ENCODE data around the gene CRYGB. TPM values are rescaled to one million over a fixed set of nuclear protein-coding genes. Genes with fewer than 3 reads are reported as not detected.

Gene CRYGB
- total RNA-seq, 1 donor: not detected

GRCh38 chr2:208186465-208186864 lies 40.5 kb upstream of the CRYGB start:
- TF ChIP-seq CTCF (IDR thresholded peaks at IDR 0.05; ENCODE audit: insufficient read depth, low read length): no peak
- H3K4me3 ChIP-seq (ENCODE audit: low read depth, low read length): no peak overlapping the region
- DNase-seq (ENCODE audit: low read depth): no peak

GRCh38 chr2:208183972-208184705 lies 38.2 kb upstream of the CRYGB start:
- H3K4me3 ChIP-seq (ENCODE audit: low read depth, low read length): no peak overlapping the region
- DNase-seq (ENCODE audit: low read depth): no peak
- TF ChIP-seq CTCF (IDR thresholded peaks at IDR 0.05; ENCODE audit: insufficient read depth, low read length): no peak

DNA sequence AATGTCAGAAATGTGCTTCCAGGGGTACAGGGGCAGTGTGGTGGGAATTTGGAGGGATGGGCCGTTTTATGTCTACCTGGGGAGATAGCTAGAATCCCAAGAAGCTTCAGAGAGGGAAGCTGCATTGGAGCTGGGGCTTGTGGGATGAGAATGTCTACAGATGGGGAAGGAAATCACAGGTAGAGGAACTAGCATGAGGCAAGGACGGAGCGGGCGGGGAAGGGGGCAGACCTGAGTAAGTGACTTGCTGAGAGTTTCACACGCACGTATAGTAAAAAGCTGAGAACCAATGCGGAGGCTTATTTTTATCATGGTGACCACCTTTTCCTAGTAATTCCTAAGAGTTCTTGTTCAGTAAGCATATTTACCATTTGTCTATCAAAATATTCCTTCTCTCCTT lies 37.6 kb upstream of the CRYGB start:
- TF ChIP-seq CTCF (IDR thresholded peaks at IDR 0.05; ENCODE audit: insufficient read depth, low read length): no peak
- DNase-seq (ENCODE audit: low read depth): no peak
- H3K4me3 ChIP-seq (ENCODE audit: low read depth, low read length): no peak overlapping the region

DNA sequence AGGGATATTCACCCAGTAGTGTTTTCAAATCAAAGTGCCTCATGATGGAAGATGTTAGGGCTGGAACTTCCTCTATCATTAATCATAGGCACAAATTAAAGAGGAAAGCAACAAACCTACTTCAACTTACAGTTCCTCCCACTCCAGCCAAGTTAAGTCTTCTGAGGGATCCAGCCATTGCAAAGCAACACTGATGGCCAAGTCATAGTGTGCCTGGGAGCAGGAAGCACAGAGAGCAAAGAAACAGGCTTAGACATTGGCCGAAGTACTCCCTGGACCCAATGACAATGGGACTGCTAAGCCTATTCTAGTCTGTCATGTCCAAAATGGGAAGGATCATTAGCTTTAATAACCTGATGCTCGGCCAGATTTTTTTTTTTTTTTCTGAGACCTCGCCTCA lies 36.9 kb upstream of the CRYGB start:
- DNase-seq (ENCODE audit: low read depth): peak; percentile 9
- no peak for TF ChIP-seq CTCF (IDR thresholded peaks at IDR 0.05; ENCODE audit: insufficient read depth, low read length)

GRCh38 chr2:208179028-208179609 lies 33.2 kb upstream of the CRYGB start:
- no peak overlapping the region for H3K4me3 ChIP-seq (ENCODE audit: low read depth, low read length)
- DNase-seq (ENCODE audit: low read depth): no peak
- no peak for TF ChIP-seq CTCF (IDR thresholded peaks at IDR 0.05; ENCODE audit: insufficient read depth, low read length)

More for the DNA sequence above, 36.9 kb upstream of the CRYGB start:
- no peak overlapping the region for H3K4me3 ChIP-seq (ENCODE audit: low read depth, low read length)

- no peak for TF ChIP-seq CTCF (IDR thresholded peaks at IDR 0.05; ENCODE audit: insufficient read depth, low read length)
- H3K4me3 ChIP-seq (ENCODE audit: low read depth, low read length): no peak overlapping the region
- DNase-seq (ENCODE audit: low read depth): no peak
Observed at GRCh38 chr2:208175840-208176153, 29.8 kb upstream of the CRYGB start.

Data from fibroblast of the aortic adventitia (primary cell).